ENCODE results near the gene TRMT2A. TPM values are rescaled to one million over a fixed set of nuclear protein-coding genes. Genes with fewer than 3 reads are reported as not detected.

TRMT2A gene
- total RNA-seq, 1 donor from 2014 or later = 21.3 TPM

DNA sequence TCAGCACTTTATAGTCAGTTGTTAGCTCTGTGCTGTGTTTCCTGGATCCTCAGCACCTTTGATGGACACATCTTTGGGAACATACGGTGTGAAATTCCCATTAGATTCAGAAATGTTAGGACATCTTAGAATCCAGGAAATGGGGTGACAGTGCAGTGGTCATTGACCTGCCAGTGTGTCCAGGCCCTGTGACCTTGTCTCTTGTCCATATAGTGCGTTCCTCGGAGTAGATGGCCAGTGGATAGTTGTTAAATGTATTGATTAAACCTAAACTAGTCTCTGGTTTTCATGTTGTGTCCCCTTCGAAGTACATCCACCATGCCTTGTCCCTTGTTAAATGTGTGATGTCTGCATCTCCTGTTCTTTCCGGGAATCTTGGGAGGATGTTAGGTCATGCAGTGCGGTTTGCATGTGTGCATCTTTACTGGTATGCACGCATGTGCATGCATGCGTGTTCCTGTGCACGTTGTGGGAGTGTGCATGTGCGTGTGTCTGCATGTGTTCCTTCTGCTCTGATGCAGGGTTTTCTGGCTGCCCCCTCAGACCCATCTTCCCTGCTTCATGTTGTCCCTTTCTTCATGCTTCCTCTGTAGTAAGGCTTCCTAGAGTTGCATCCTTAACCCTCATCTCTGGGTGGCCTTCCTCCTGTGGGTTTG, 33.0 kb downstream of the TRMT2A start:
- TF ChIP-seq, protein P1, sequence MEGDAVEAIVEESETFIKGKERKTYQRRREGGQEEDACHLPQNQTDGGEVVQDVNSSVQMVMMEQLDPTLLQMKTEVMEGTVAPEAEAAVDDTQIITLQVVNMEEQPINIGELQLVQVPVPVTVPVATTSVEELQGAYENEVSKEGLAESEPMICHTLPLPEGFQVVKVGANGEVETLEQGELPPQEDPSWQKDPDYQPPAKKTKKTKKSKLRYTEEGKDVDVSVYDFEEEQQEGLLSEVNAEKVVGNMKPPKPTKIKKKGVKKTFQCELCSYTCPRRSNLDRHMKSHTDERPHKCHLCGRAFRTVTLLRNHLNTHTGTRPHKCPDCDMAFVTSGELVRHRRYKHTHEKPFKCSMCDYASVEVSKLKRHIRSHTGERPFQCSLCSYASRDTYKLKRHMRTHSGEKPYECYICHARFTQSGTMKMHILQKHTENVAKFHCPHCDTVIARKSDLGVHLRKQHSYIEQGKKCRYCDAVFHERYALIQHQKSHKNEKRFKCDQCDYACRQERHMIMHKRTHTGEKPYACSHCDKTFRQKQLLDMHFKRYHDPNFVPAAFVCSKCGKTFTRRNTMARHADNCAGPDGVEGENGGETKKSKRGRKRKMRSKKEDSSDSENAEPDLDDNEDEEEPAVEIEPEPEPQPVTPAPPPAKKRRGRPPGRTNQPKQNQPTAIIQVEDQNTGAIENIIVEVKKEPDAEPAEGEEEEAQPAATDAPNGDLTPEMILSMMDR (conservative IDR thresholded peaks at IDR 0.05; ENCODE audit: low read depth, low read length) = no peak
- H3K4me3 ChIP-seq (ENCODE audit: low read depth, low read length) = no peak overlapping the region
- DNase-seq (ENCODE audit: low read depth) = no peak

DNA sequence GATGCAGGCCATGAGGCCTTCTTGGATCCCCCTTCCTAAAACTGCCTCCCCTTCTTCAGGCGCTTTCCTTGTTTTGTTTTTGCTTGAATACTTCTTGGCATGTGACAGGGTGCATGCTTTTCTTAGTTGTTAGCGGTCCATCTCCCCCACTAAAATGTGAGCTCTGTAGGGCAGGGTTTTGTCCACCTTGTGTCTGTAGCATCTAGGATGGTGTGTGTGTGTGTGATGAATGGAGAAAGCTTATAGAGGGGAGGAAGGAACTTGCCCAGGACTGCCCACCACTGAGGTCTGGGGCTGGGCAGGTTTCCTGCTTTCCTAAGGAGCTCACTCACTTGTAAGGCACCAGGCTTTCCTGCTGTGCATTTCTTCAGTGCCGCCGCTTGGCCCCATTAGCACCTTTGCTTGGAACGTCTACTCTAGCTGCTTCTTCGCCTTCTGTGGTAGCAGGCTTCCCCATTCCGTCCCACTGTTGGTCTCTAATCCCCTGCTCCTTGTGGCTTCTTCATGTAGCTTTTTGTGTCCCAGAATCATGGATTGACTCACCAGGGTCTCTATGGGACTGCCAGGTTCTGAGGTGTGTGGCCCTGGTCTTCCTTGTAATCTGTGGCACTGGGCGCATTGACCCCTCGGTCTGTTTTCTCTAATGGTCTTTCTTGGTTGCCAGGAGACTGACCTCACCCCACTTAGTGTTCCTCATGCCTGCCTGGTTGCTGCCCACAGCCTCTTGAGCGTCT, 33.7 kb downstream of the TRMT2A start:
- no peak overlapping the region for H3K4me3 ChIP-seq (ENCODE audit: low read depth, low read length)
- DNase-seq (ENCODE audit: low read depth) = no peak
- TF ChIP-seq, protein P1 (conservative IDR thresholded peaks at IDR 0.05; ENCODE audit: low read depth, low read length) = no peak

DNA sequence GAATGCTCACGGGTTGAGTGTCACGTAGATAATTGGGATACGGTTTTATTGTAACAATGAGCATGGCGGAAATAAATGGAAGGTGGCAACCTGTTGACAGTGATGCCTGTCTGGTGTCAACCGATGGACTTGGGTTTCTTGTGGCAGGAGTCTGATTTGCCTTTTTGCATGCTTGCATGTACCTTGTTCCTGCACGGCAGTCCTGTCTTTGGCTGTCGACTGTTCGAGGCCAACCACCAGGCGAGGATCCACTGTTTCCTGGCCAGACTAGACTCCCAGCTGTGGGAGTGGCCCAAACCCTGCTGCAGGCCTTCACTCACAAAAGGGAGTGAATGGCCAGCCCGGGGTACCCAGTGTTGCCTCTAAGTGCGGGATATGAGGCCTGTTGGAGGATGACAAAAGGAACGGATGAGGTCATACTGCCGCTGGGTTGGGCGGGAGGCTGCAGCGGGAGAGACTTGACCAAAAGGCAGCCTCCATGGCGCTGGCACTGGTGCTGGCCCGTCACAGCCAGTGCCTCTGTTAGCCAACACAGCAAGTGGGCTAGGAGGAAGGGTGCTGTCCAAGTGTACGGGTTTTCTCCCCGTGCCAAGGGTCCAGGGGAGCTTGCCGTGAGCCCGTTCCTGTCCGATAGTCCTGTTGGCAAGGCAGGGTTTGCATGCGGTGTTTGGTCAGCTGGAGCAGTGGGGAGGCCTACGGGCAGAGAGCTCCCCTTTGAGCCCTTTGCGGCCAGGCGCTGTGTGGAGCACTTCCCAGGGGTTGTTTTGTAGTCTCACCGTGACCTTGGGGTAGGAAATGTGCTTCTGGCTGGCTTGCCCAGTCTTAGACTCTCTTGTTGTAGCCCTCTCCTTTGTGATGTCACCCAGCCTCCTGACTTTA, 36.0 kb downstream of the TRMT2A start:
- DNase-seq (ENCODE audit: low read depth) = no peak
- TF ChIP-seq, protein P1 (conservative IDR thresholded peaks at IDR 0.05; ENCODE audit: low read depth, low read length) = no peak
- peak overlapping the region; percentile 79 for H3K4me3 ChIP-seq (ENCODE audit: low read depth, low read length)

DNA sequence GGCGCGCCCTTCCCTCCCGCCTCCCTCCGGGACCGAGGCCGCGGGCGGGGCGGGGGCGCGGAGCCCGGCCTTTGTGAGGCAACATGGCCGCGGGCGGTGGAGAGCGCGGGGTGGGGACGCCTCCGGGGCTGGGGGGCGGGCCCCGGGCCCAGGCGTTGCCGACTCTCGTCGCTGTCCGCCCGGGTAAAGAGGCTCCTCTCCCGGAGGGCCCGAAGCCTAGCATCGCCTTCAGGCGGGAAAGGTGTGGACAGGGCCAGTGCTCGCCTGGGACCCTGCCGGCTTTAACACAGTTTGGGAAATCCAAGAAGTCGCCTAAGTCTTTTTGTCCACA, 36.6 kb downstream of the TRMT2A start:
- no peak for DNase-seq (ENCODE audit: low read depth)
- TF ChIP-seq, protein P1 (conservative IDR thresholded peaks at IDR 0.05; ENCODE audit: low read depth, low read length) = no peak
- peak overlapping the region; percentile 79 for H3K4me3 ChIP-seq (ENCODE audit: low read depth, low read length)

DNA sequence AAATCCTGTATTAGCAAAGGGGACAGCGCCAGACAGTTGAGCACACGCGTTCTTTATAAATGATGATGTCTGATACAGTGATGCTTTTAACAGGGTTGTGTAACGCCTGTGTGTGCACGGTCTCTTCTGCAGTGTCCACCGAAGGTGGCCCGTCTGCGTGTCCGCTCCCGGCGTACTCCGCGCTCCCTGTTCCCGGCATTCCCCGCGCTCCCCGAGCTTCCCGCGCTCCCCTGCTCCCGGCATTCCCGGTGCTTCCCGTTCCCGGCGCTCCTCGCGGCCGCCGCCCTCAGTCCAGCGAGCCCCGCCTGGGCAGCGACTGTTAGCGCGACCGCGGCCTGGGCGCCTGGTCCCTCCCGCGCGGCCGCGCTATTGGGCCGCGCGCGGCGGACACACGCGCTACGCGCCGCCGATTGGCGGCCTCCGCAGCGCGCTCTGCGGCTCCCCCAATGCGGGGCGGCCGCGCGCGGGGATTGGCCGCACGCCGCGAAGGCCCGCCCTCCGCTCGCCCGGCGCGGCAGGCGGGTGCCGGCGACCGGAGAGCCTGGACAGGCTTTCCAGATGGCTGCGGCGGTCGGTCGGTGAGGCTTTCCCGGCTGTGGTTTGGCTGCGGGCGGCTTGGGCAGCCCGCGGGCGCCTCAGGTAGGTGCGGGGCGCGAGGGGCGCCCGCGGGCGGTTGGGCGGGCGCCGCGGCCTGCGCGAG, 37.1 kb downstream of the TRMT2A start, which contains the start of gene DGCR8:
Gene DGCR8, plus strand, starts transcription at position 497 of the 700 bp plus-strand sequence. CDS start 5,723 bp downstream, outside the sequence.
- peak; percentile 33 for DNase-seq (ENCODE audit: low read depth)
- peak within 1 kb of the TSS; percentile 79 for H3K4me3 ChIP-seq (ENCODE audit: low read depth, low read length)
- TF ChIP-seq, protein P1 (conservative IDR thresholded peaks at IDR 0.05; ENCODE audit: low read depth, low read length) = no peak

DNA sequence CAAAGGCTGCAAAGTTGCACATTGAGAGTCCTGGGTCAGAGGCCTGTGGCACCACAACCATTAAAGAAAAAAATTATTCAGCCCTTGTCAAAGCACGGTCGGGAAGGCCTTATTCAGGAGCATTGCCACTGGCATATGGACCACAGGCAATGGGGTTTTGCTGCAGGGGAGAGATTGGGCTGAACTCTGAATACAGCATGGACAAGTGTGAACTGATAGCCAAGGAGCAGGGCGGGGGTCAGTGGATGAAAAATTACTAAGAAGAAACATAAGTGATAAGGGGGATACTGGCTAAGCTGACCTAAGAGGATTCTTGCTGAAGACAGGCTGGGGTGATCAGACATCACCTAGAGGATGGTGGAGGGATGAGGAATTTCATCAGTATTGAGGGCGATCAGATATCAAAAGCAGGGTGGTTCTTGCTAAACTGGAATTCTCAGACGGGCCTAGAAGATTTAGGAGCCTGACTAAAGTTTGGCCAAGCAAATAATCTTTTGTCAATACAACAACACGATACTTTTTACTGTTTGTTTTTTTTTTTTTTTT, 40.3 kb downstream of the TRMT2A start:
- H3K4me3 ChIP-seq (ENCODE audit: low read depth, low read length) = no peak overlapping the region
- no peak for DNase-seq (ENCODE audit: low read depth)
- TF ChIP-seq, protein P1 (conservative IDR thresholded peaks at IDR 0.05; ENCODE audit: low read depth, low read length) = no peak

All from epithelial cell of proximal tubule (primary cell).